ENCODE data around the gene SLC43A1. TPM values are rescaled to one million over a fixed set of nuclear protein-coding genes. Genes with fewer than 3 reads are reported as not detected.

Gene SLC43A1
- total RNA-seq, 2 donors from 2014 or later: 8.4 to 9.1 TPM

DNA sequence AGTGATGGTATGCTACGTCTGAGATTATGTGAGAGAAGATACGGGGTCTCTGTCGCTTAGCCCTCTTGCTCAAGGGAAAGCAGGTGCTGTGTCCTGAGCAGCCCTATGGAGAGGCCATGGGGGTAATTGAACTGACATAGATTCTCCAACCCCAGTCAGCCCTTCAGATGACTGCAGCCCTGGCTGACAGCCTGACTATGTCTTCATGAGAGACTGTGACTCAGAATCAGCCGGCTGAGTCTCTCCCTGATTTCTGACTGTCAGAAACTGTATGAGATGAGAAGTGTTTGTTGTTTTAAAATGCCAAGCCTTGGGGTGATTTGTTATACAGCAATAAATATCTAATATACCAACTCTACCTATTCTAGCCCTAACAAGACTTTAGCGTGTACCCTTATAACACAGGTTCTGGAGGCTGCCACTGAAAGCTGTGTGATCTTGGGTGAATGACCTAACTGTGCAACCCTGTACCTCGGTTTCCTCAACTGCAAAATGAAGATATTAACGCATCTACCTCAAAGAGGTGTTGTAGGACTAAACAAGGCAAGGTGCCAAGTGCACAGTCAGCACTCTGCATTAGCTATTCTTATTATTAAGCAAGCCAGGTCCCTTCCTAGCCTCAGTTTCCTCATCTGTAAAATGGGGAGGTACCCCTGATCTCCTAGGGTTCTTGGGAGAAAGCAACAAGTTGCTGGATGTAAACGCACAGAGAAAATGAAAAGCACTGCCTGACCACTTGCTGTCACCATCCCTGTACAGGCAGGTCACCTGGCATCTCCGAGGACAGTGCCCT is 24.9 kb downstream of the SLC43A1 start:
- Histone ChIP-seq H3K4me3 (ENCODE audit: low read length) (no peak overlapping the region), H3K9me3 (ENCODE audit: control insufficient read depth, low read length) (no peaks in the 10 kb centered on the region), H3K27ac (ENCODE audit: low read depth, low read length) (no peak overlapping the region), H3K9ac (ENCODE audit: extremely low read depth, low read length, poor library complexity, severe bottlenecking) (no peak overlapping the region), H3K36me3 (ENCODE audit: control insufficient read depth, insufficient read depth, low read length) (no peaks in the 10 kb centered on the region), H3K4me1 (ENCODE audit: control insufficient read depth, insufficient read depth, low read length) (no peaks in the 10 kb centered on the region), H3K27me3 (ENCODE audit: control insufficient read depth, insufficient read depth, low read length, poor library complexity, severe bottlenecking) (no peaks in the 10 kb centered on the region)
- no peak overlapping the region for H3K27ac Mint-ChIP-seq
- no peaks in the 10 kb centered on the region for H3K27me3 Mint-ChIP-seq (ENCODE audit: insufficient read depth)
- H3K4me3 Mint-ChIP-seq: no peak overlapping the region
- WGBS, 2 experiments (ENCODE audit: insufficient coverage in 1 of 2, insufficient read length in 1 of 2): 94 to 98% methylated on average over 5 to 9 of the region's 9 CpGs
- DNase-seq: no peak
- peaks cover 3% of the 10 kb centered on the region for H3K4me1 Mint-ChIP-seq
- peaks cover 3% of the 10 kb centered on the region for H3K36me3 Mint-ChIP-seq (ENCODE audit: low read depth)
- H3K9me3 Mint-ChIP-seq: no peaks in the 10 kb centered on the region
- TF ChIP-seq, protein P1, sequence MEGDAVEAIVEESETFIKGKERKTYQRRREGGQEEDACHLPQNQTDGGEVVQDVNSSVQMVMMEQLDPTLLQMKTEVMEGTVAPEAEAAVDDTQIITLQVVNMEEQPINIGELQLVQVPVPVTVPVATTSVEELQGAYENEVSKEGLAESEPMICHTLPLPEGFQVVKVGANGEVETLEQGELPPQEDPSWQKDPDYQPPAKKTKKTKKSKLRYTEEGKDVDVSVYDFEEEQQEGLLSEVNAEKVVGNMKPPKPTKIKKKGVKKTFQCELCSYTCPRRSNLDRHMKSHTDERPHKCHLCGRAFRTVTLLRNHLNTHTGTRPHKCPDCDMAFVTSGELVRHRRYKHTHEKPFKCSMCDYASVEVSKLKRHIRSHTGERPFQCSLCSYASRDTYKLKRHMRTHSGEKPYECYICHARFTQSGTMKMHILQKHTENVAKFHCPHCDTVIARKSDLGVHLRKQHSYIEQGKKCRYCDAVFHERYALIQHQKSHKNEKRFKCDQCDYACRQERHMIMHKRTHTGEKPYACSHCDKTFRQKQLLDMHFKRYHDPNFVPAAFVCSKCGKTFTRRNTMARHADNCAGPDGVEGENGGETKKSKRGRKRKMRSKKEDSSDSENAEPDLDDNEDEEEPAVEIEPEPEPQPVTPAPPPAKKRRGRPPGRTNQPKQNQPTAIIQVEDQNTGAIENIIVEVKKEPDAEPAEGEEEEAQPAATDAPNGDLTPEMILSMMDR (conservative IDR thresholded peaks at IDR 0.05): no peak

DNA sequence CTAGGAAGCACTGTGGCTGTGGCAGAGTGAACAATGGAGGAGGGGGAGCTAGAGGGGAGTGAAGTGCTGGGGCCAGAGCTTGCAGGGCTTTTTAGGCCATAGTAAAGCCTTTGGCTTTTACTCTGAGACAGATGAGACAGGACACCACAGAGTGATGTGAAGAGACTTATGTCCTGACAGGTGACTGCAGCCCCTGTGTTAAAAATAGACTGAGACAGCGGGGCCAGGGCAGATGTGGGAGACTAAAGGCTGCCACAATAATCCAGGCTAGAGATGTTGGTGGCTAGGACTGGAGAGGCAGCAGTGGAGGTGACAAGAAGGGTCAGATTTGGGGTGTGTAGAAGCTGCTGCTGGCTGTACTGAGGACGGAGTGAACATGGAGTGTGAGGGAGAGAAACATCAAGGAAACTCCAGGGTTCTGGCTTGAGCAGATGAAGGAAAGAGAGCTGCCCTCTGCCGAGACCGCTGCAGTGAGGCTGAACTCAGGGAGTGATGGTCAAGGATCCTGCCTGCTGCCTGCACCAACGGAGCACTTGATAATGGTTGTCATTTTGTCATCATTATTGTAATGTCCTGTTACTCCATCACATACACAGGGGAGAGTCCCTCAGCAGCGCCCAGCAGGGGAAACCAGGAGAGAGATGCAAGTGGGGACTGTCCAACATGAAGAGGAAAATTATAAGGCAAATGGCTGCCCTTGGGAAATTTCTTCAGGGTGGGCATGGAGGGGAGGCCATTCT is 27.4 kb downstream of the SLC43A1 start:
- Mint-ChIP-seq H3K27me3 (ENCODE audit: insufficient read depth) (peaks cover 14% of the 10 kb centered on the region), H3K9me3 (no peaks in the 10 kb centered on the region), H3K36me3 (ENCODE audit: low read depth) (no peaks in the 10 kb centered on the region), H3K4me1 (peaks cover 3% of the 10 kb centered on the region), H3K27ac (no peak overlapping the region), H3K4me3 (no peak overlapping the region)
- DNase-seq: no peak
- no peak overlapping the region for H3K27ac ChIP-seq (ENCODE audit: low read depth, low read length)
- 91 to 100% methylated on average over 4 to 5 of the region's 6 CpGs for WGBS, 2 experiments (ENCODE audit: insufficient coverage in 1 of 2, insufficient read length in 1 of 2)
- H3K27me3 ChIP-seq (ENCODE audit: control insufficient read depth, insufficient read depth, low read length, poor library complexity, severe bottlenecking): peaks cover 11% of the 10 kb centered on the region
- no peak overlapping the region for H3K4me3 ChIP-seq (ENCODE audit: low read length)
- peaks cover 4% of the 10 kb centered on the region for H3K4me1 ChIP-seq (ENCODE audit: control insufficient read depth, insufficient read depth, low read length)
- TF ChIP-seq, protein P1 (conservative IDR thresholded peaks at IDR 0.05): no peak
- no peak overlapping the region for H3K9ac ChIP-seq (ENCODE audit: extremely low read depth, low read length, poor library complexity, severe bottlenecking)
- H3K36me3 ChIP-seq (ENCODE audit: control insufficient read depth, insufficient read depth, low read length): no peaks in the 10 kb centered on the region
- no peaks in the 10 kb centered on the region for H3K9me3 ChIP-seq (ENCODE audit: control insufficient read depth, low read length)

DNA sequence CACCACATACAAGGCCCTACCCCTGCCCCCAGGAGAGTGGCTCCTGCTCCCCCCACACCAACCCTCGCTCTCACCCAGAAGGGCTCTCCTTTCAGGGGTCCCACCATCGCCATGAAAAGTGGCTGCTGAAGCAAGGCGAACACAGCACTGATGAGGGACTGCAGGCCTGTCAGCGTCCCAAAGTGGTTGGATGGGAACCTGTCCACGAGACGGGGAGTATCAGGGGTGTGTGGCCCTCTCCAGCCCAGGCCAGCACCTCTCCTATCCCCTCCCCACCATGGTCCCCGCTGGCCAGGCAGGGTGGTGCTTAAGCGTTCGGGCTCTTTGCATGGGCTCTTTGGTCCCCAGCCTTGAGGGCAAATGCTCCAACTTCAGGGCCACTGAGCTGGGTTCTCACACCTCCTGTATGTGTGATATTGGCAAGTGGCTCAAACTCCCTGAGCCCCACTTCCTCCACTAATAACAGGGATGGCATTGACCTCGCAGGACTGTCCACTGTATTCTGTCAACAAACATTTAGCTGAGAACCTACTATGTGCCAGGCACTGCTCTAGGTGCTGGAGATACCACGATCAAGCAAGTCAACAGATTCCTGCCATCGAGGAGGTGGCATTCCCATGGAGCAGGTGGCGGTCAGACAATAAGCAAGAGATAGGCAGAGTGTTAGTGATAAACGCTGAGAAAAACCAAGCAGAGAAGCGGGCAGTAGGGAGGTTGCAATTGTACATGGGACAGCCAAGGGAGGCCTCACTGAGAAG is 28.3 kb downstream of the SLC43A1 start:
- Mint-ChIP-seq H3K4me1 (peaks cover 4% of the 10 kb centered on the region), H3K27me3 (ENCODE audit: insufficient read depth) (peaks cover 23% of the 10 kb centered on the region), H3K36me3 (ENCODE audit: low read depth) (no peaks in the 10 kb centered on the region), H3K27ac (no peak overlapping the region), H3K9me3 (no peaks in the 10 kb centered on the region), H3K4me3 (no peak overlapping the region)
- peaks cover 20% of the 10 kb centered on the region for H3K27me3 ChIP-seq (ENCODE audit: control insufficient read depth, insufficient read depth, low read length, poor library complexity, severe bottlenecking)
- H3K4me3 ChIP-seq (ENCODE audit: low read length): no peak overlapping the region
- no peaks in the 10 kb centered on the region for H3K9me3 ChIP-seq (ENCODE audit: control insufficient read depth, low read length)
- TF ChIP-seq, protein P1 (conservative IDR thresholded peaks at IDR 0.05): no peak
- DNase-seq: no peak
- no peaks in the 10 kb centered on the region for H3K36me3 ChIP-seq (ENCODE audit: control insufficient read depth, insufficient read depth, low read length)
- H3K4me1 ChIP-seq (ENCODE audit: control insufficient read depth, insufficient read depth, low read length): peaks cover 4% of the 10 kb centered on the region
- no peak overlapping the region for H3K27ac ChIP-seq (ENCODE audit: low read depth, low read length)
- 91 to 96% methylated on average over 7 to 15 of the region's 15 CpGs for WGBS, 2 experiments (ENCODE audit: insufficient coverage in 1 of 2, insufficient read length in 1 of 2)
- H3K9ac ChIP-seq (ENCODE audit: extremely low read depth, low read length, poor library complexity, severe bottlenecking): no peak overlapping the region

All from endodermal cell (in vitro differentiated cells).